Left colon (tissue), 2 donors: ENCODE results near the gene MFSD2A. TPM values are rescaled to one million over a fixed set of nuclear protein-coding genes. Genes with fewer than 3 reads are reported as not detected.
"Not testable (repeated sequence)": the region's sequence is repeated elsewhere in the genome, so short reads cannot be mapped to it uniquely, and the experiment has no call there.

Source experiments
- ATAC-seq: fragments of 200-7000 bp; cut with Tn5 transposase; one replicate; pipeline ENCODE4 v1.9.1; 2020; ENCODE audit warnings: mild to moderate bottlenecking, moderate library complexity
- DNase-seq, 2 donors: peaks; one replicate each; pipeline ENCODE4 v3.0.0-alpha.2; 2020
- intact Hi-C, 2 donors: fragments of 100-400 bp; cut with DNase I in 1 of 2; cut with micrococcal nuclease in 1 of 2; formaldehyde crosslinking; loops; one replicate each; pipeline versions ENCODE4 v1.11.2 to v1.14.0; 2022; cut with DNase I, micrococcal nuclease
- total RNA-seq, 2 donors: library from RNA; stranded (reverse); fragmentation: NEBNext Ultra II Directional; extraction: Animal tissue kit (Norgen Biotek cat#: 25700); gene quantifications; one replicate each; pipeline ENCODE4 v1.2.1, GENCODE V29; 2021
- donor health status: DM: no; HTN: no; CAD: no.
- donor health status: DM: yes; HTN: yes; CAD: no.

Gene MFSD2A
- total RNA-seq, 2 donors from 2014 or later, result 27.9 to 35.7 TPM

GRCh38 chr1:39981945-39982344 is 27.0 kb downstream of the MFSD2A start:
- peak; percentile 46 for ATAC-seq
- DNase-seq, result no peak
- intact Hi-C loops, result loop anchor here in 1 of 2 donors (5.0 kb wide), 1 partner anchor 45 kb away; no protein-coding TSS in a partner anchor

- not testable (repeated sequence) for DNase-seq, ATAC-seq
- intact Hi-C loops, result loop anchor here in 1 of 2 donors (5.0 kb wide), 1 partner anchor 43 kb away; no protein-coding TSS in a partner anchor
Observed at GRCh38 chr1:39984480-39984879, 29.5 kb downstream of the MFSD2A start.

GRCh38 chr1:39984951-39985350 is 30.0 kb downstream of the MFSD2A start:
- intact Hi-C loops, result loop anchor here in 1 of 2 donors (5.0 kb wide), 1 partner anchor 42 kb away; no protein-coding TSS in a partner anchor
- DNase-seq (no peak), ATAC-seq (no peak)

- DNase-seq (no peak), ATAC-seq (no peak)
- intact Hi-C loops, result no loop called here
Observed at GRCh38 chr1:39987869-39988268, 32.9 kb downstream of the MFSD2A start.

GRCh38 chr1:39988618-39989343 is 33.8 kb downstream of the MFSD2A start:
- peak; percentile 19 for ATAC-seq
- intact Hi-C loops, result no loop called here
- no peak for DNase-seq

- no peak for ATAC-seq
- intact Hi-C loops, result no loop called here
- DNase-seq, result no peak
Observed at GRCh38 chr1:39990428-39990827, 35.5 kb downstream of the MFSD2A start.

- DNase-seq, result no peak
- intact Hi-C loops, result no loop called here
- ATAC-seq, result no peak
Observed at GRCh38 chr1:39992234-39992633, 37.3 kb downstream of the MFSD2A start.

- ATAC-seq (no peak), DNase-seq (no peak)
- intact Hi-C loops, result no loop called here
Observed at GRCh38 chr1:39992888-39993287, 37.9 kb downstream of the MFSD2A start.

GRCh38 chr1:39995973-39996393 is 41.0 kb downstream of the MFSD2A start:
- intact Hi-C loops, result no loop called here
- ATAC-seq (peak; percentile 51), DNase-seq (no peak)

GRCh38 chr1:39996396-39997004 is 41.6 kb downstream of the MFSD2A start:
- ATAC-seq (no peak), DNase-seq (no peak)
- intact Hi-C loops, result no loop called here

- ATAC-seq (no peak), DNase-seq (no peak)
- intact Hi-C loops, result no loop called here
Observed at GRCh38 chr1:40001456-40001855, 46.5 kb downstream of the MFSD2A start.

- no peak for ATAC-seq
- intact Hi-C loops, result no loop called here
- DNase-seq, result no peak
Observed at GRCh38 chr1:40003156-40004093, 48.5 kb downstream of the MFSD2A start.

- intact Hi-C loops, result no loop called here
- ATAC-seq (no peak), DNase-seq (no peak)
Observed at GRCh38 chr1:40004857-40005256, 49.9 kb downstream of the MFSD2A start.

- intact Hi-C loops, ATAC-seq, DNase-seq: not testable (repeated sequence)
Observed at GRCh38 chr1:40007481-40008034, 52.6 kb downstream of the MFSD2A start.

- intact Hi-C loops, result no loop called here
- ATAC-seq (no peak), DNase-seq (no peak)
Observed at GRCh38 chr1:40011198-40011597, 56.3 kb downstream of the MFSD2A start.

GRCh38 chr1:40014253-40014706 is 59.3 kb downstream of the MFSD2A start:
- peak; percentile 46 for ATAC-seq
- intact Hi-C loops, result no loop called here
- no peak for DNase-seq

GRCh38 chr1:40014812-40015594 is 60.1 kb downstream of the MFSD2A start:
- no peak for DNase-seq
- intact Hi-C loops, result no loop called here
- ATAC-seq, result no peak

- DNase-seq (no peak), ATAC-seq (no peak)
- intact Hi-C loops, result no loop called here
Observed at GRCh38 chr1:40017951-40018575, 63.1 kb downstream of the MFSD2A start.
